Panc1 (cell line): ENCODE results near the gene TANC1. TPM values are rescaled to one million over a fixed set of nuclear protein-coding genes. Genes with fewer than 3 reads are reported as not detected.

Experiments used
- ATAC-seq: fragments of 200-7000 bp; cut with Tn5 transposase; 2 replicates; pipeline ENCODE4 v1.9.1; 2020; ENCODE audit warnings: mild to moderate bottlenecking, moderate library complexity
- BruUV-seq: library from RNA; stranded (reverse); fragments of 400-500 nt; replicated peaks from 2 replicates; lab custom pipeline; 2021; lab: Mats Ljungman, UMichigan
- CTCF ChIA-PET: fragments of 300-600 bp; sonication (Branson Sonifier 250); formaldehyde crosslinking; loops from one replicate; lab custom pipeline; 2022; ENCODE audit warnings: antibody characterized with exemption; lab: Charles Lee
- POLR2A ChIA-PET: fragments of 300-600 bp; sonication (Branson Sonifier 250); formaldehyde crosslinking; loops from one replicate; lab custom pipeline; 2022; ENCODE audit warnings: antibody characterized with exemption; lab: Charles Lee
- DNase-seq: peaks from one replicate; pipeline ENCODE4 v3.0.0-alpha.2; 2010; ENCODE audit warnings: low read depth, low spot score
- H3K27ac ChIP-seq: 2 replicates; pipeline ENCODE4 v1.5.1; 2011; ENCODE audit warnings: mild to moderate bottlenecking, low read length, inconsistent platforms
- H3K27me3 ChIP-seq: fragments of 200-500 bp; sonication (Bioruptor generic); 2 replicates; pipeline ENCODE4 v1.6.0; 2014; ENCODE audit warnings: low read length, inconsistent platforms; ENCODE audit not compliant: control insufficient read depth, insufficient read depth
- H3K36me3 ChIP-seq: fragments of 200-500 bp; sonication (Bioruptor generic); 2 replicates; pipeline ENCODE4 v1.5.1; 2014; ENCODE audit warnings: inconsistent platforms, mild to moderate bottlenecking, low read length, moderate library complexity; ENCODE audit not compliant: control insufficient read depth, insufficient read depth
- H3K4me1 ChIP-seq: 2 replicates; pipeline ENCODE4 v1.5.1; 2011; ENCODE audit warnings: inconsistent platforms, mild to moderate bottlenecking, low read length, moderate library complexity; ENCODE audit not compliant: control insufficient read depth, insufficient read depth
- H3K4me3 ChIP-seq, 2 experiments: 2 replicates each; pipeline ENCODE4 v1.5.1; 2011 to 2012; ENCODE audit warnings: low read depth in 2 of 2, low read length in 2 of 2, mild to moderate bottlenecking in 2 of 2, inconsistent platforms in 1 of 2, moderate library complexity in 1 of 2
- H3K9me3 ChIP-seq: fragments of 200-500 bp; sonication (Bioruptor generic); 2 replicates; pipeline ENCODE4 v1.5.1; 2014; ENCODE audit warnings: low read depth, mild to moderate bottlenecking, inconsistent platforms, low read length, moderate library complexity; ENCODE audit not compliant: control insufficient read depth, insufficient read depth
- POLR2AphosphoS5 ChIP-seq: IDR thresholded peaks from 2 replicates; pipeline ENCODE4 v1.6.1; 2012; ENCODE audit warnings: mild to moderate bottlenecking, low read depth, low read length, moderate library complexity
- SIN3A ChIP-seq: IDR thresholded peaks from 2 replicates; pipeline ENCODE4 v1.6.1; 2012; ENCODE audit warnings: low read depth, mild to moderate bottlenecking, low read length, moderate library complexity, borderline replicate concordance; ENCODE audit not compliant: insufficient read depth
- TCF7L2 ChIP-seq: IDR thresholded peaks from 2 replicates; pipeline ENCODE4 v1.6.1; 2011; ENCODE audit warnings: mild to moderate bottlenecking, low read depth, low read length, inconsistent platforms
- in situ Hi-C: cut with HindIII; loops from 2 replicates; pipeline ENCODE4 v1.10.0; 2016; ENCODE audit warnings: low sequenced_read_pairs, low pct_unique_long_range_greater_than_20kb
- intact Hi-C: fragments of 100-400 bp; cut with micrococcal nuclease; formaldehyde crosslinking; loops from one replicate; pipeline ENCODE4 v1.10.0; 2022; ENCODE audit not compliant: unreplicated experiment
- total RNA-seq: library from RNA; stranded (reverse); gene quantifications from one replicate; pipeline ENCODE4 v1.2.1, GENCODE V29; 2021; ENCODE audit not compliant: unreplicated experiment
- TF ChIP-seq, protein P1 (sequence below): fragments of 450-650 bp; IDR thresholded peaks from 2 replicates; pipeline ENCODE4 v1.5.1; 2017; ENCODE audit warnings: mild to moderate bottlenecking
- TF ChIP-seq, protein P2 (sequence below), 2 experiments: IDR thresholded peaks; 2 replicates each; pipeline ENCODE4 v1.6.1; 2011 to 2012; ENCODE audit warnings: low read depth in 2 of 2, control low read depth in 1 of 2, low read length in 1 of 2, mild to moderate bottlenecking in 1 of 2, moderate library complexity in 1 of 2; ENCODE audit not compliant: insufficient read depth in 1 of 2

The TANC1 gene
- total RNA-seq, 1 experiment from 2014 or later = 44.3 TPM

DNA sequence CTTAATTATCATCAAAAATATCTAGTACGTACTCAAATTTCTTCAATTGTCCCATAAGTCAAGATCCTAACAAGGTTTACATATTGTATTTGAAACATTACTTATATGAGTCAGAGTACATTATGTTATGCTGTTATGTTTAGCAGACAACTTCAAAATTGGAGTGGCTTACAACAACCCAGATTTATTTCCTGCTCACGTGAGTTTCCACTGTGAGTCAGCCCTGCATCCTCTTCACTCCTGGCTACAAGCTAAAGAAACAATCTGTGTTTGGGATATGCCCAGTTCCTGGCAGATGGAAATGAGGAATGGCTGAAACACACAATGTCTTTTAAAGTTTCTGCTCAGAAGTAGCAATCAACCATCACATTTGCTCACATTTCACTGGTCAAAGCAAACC lies 31.5 kb upstream of the TANC1 start:
- Histone ChIP-seq H3K4me1 (no peaks in the 10 kb centered on the region), H3K27me3 (no peaks in the 10 kb centered on the region; the same call in 1 of the 2 replicates), H3K4me3 (no peak overlapping the region), H3K9me3 (no peaks in the 10 kb centered on the region), H3K36me3 (no peaks in the 10 kb centered on the region), H3K27ac (no peak overlapping the region)
- no TSS peak for BruUV-seq
- intact Hi-C loops = no loop called here
- TF ChIP-seq SIN3A (no peak), TCF7L2 (no peak), POLR2AphosphoS5 (no peak)
- TF ChIP-seq, protein P1, sequence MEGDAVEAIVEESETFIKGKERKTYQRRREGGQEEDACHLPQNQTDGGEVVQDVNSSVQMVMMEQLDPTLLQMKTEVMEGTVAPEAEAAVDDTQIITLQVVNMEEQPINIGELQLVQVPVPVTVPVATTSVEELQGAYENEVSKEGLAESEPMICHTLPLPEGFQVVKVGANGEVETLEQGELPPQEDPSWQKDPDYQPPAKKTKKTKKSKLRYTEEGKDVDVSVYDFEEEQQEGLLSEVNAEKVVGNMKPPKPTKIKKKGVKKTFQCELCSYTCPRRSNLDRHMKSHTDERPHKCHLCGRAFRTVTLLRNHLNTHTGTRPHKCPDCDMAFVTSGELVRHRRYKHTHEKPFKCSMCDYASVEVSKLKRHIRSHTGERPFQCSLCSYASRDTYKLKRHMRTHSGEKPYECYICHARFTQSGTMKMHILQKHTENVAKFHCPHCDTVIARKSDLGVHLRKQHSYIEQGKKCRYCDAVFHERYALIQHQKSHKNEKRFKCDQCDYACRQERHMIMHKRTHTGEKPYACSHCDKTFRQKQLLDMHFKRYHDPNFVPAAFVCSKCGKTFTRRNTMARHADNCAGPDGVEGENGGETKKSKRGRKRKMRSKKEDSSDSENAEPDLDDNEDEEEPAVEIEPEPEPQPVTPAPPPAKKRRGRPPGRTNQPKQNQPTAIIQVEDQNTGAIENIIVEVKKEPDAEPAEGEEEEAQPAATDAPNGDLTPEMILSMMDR = no peak
- TF ChIP-seq, protein P2, sequence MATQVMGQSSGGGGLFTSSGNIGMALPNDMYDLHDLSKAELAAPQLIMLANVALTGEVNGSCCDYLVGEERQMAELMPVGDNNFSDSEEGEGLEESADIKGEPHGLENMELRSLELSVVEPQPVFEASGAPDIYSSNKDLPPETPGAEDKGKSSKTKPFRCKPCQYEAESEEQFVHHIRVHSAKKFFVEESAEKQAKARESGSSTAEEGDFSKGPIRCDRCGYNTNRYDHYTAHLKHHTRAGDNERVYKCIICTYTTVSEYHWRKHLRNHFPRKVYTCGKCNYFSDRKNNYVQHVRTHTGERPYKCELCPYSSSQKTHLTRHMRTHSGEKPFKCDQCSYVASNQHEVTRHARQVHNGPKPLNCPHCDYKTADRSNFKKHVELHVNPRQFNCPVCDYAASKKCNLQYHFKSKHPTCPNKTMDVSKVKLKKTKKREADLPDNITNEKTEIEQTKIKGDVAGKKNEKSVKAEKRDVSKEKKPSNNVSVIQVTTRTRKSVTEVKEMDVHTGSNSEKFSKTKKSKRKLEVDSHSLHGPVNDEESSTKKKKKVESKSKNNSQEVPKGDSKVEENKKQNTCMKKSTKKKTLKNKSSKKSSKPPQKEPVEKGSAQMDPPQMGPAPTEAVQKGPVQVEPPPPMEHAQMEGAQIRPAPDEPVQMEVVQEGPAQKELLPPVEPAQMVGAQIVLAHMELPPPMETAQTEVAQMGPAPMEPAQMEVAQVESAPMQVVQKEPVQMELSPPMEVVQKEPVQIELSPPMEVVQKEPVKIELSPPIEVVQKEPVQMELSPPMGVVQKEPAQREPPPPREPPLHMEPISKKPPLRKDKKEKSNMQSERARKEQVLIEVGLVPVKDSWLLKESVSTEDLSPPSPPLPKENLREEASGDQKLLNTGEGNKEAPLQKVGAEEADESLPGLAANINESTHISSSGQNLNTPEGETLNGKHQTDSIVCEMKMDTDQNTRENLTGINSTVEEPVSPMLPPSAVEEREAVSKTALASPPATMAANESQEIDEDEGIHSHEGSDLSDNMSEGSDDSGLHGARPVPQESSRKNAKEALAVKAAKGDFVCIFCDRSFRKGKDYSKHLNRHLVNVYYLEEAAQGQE (IDR thresholded peaks at IDR 0.05; ENCODE audit: insufficient read depth in 1 of 2, low read depth in 2 of 2, low read length in 1 of 2) = no peak
- ChIA-PET POLR2A (no interaction called here), CTCF (no interaction called here)
- DNase-seq (no peak), ATAC-seq (no peak)
- in situ Hi-C loops = no loop called here

DNA sequence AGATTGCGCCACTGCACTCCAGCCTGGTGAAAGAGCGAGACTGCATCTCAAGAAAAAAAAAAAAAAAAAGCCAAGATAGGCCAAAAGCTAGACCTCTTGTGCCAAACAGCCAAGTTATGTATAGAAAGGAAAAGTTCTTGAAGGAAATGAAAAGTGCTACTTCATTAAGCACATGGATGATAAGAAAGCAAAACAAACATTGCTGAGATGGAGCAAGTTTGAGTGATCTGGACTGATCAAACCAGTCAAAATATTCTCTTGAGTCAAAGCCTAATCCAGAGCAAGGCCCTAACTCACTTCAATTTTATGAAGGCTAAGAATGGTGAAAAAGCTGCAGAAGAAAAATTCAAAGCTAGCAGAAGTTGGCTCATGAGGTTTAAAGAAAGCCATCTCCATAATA lies 28.1 kb upstream of the TANC1 start:
- ChIA-PET POLR2A (no interaction called here), CTCF (no interaction called here)
- DNase-seq (no peak), ATAC-seq (no peak)
- in situ Hi-C loops (no loop called here), intact Hi-C loops (no loop called here)
- no peaks in the 10 kb centered on the region for H3K4me1 ChIP-seq
- no peaks in the 10 kb centered on the region; the same call in 1 of the 2 replicates for H3K27me3 ChIP-seq
- BruUV-seq = no TSS peak
- no peaks in the 10 kb centered on the region for H3K36me3 ChIP-seq
- no peak overlapping the region for H3K27ac ChIP-seq
- TF ChIP-seq SIN3A = no peak
- no peak for TF ChIP-seq TCF7L2
- no peak for TF ChIP-seq POLR2AphosphoS5
- TF ChIP-seq, protein P1 = no peak
- TF ChIP-seq, protein P2 (IDR thresholded peaks at IDR 0.05; ENCODE audit: insufficient read depth in 1 of 2, low read depth in 2 of 2, low read length in 1 of 2) = no peak
- H3K4me3 ChIP-seq = no peak overlapping the region
- no peaks in the 10 kb centered on the region for H3K9me3 ChIP-seq
